ENCODE data around the gene DHX34. TPM values are rescaled to one million over a fixed set of nuclear protein-coding genes. Genes with fewer than 3 reads are reported as not detected.

DHX34 gene
- total RNA-seq, 1 experiment from 2014 or later = 38.2 TPM

DNA sequence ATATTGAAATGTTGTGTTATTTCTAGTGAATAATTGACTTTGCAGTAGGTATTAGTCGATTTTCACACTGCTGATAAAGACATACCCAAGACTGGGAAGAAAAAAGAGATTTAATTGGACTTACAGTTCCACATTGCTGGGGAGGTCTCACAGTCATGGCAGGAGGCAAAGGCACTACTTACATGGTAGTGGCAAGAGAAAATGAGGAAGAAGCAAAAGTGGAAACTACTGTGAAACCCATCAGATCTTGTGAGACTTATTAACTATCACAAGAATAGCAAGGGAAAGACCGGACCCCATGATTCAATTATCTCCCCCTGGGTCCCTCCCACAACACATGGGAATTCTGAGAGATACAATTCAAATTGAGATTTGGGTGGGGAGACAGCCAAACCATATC, 27.1 kb upstream of the DHX34 start:
- no peak for DNase-seq
- no peaks in the 10 kb centered on the region; a peak in 1 of 7 replicates for H3K36me3 Mint-ChIP-seq (ENCODE audit: insufficient read depth in 1 of 3, low read depth in 3 of 3)
- no peak overlapping the region for H4K5ac ChIP-seq (ENCODE audit: insufficient read length, low read depth, low read length)
- H4K20me1 ChIP-seq (ENCODE audit: control insufficient read depth, insufficient read depth, insufficient read length) = no peaks in the 10 kb centered on the region
- no peak overlapping the region for H4K91ac ChIP-seq (ENCODE audit: insufficient read length, low read depth, low read length)
- H3K9me3 ChIP-seq (ENCODE audit: control insufficient read depth, low read depth, low read length) = no peaks in the 10 kb centered on the region
- no peak overlapping the region for H2BK5ac ChIP-seq (ENCODE audit: insufficient read length, low read length)
- H3K23me2 ChIP-seq (ENCODE audit: insufficient read length, low read depth, low read length, poor library complexity, severe bottlenecking) = peaks cover 3% of the 10 kb centered on the region
- H2BK15ac ChIP-seq (ENCODE audit: low read depth, low read length) = no peak overlapping the region
- H3K27me3 Mint-ChIP-seq (ENCODE audit: low read depth) = peaks cover 9% of the 10 kb centered on the region
- TF ChIP-seq CTCF (conservative IDR thresholded peaks at IDR 0.05) = no peak
- H3K56ac ChIP-seq (ENCODE audit: insufficient read length, low read depth, low read length) = no peak overlapping the region
- H3K9me3 Mint-ChIP-seq = no peaks in the 10 kb centered on the region; a peak in 1 of 5 replicates
- no peak overlapping the region for H2BK120ac ChIP-seq (ENCODE audit: low read depth, low read length, poor library complexity, severe bottlenecking)
- no peak overlapping the region for H3K9ac ChIP-seq (ENCODE audit: extremely low read depth, insufficient read length, low read length)
- H3K79me1 ChIP-seq (ENCODE audit: insufficient read depth, low read depth, low read length, poor library complexity, severe bottlenecking) = no peaks in the 10 kb centered on the region
- H3K14ac ChIP-seq (ENCODE audit: insufficient read depth, low read length) = no peak overlapping the region
- H3K27ac Mint-ChIP-seq = no peak overlapping the region
- H3K18ac ChIP-seq (ENCODE audit: insufficient read length, low read depth, low read length) = no peak overlapping the region
- H4K8ac ChIP-seq (replicated peaks; ENCODE audit: insufficient read length, low read depth, low read length) = no peak overlapping the region
- H2AK5ac ChIP-seq (ENCODE audit: insufficient read length, low read length) = no peak overlapping the region
- H3K79me2 ChIP-seq (ENCODE audit: insufficient read depth, low read length) = no peaks in the 10 kb centered on the region
- no peak overlapping the region for H2BK20ac ChIP-seq (ENCODE audit: low read depth, low read length, poor library complexity, severe bottlenecking)
- H3K27me3 ChIP-seq (ENCODE audit: insufficient read depth, low read length) = no peaks in the 10 kb centered on the region
- H3K4ac ChIP-seq (ENCODE audit: low read depth, low read length) = no peak overlapping the region
- H3K4me1 ChIP-seq (ENCODE audit: insufficient read depth, low read length) = no peaks in the 10 kb centered on the region
- no peak overlapping the region for H3T11ph ChIP-seq (ENCODE audit: low read length)
- no peak overlapping the region for H3K4me2 ChIP-seq (ENCODE audit: insufficient read depth, insufficient read length, low read length)
- H2BK12ac ChIP-seq (ENCODE audit: insufficient read length, low read depth, low read length) = no peak overlapping the region
- no peak overlapping the region for H3K4me3 Mint-ChIP-seq
- H3K4me1 Mint-ChIP-seq = peaks cover 0 to 3% of the 10 kb centered on the region in 2 experiments; a peak in 1 of 4 replicates
- WGBS (ENCODE audit: extremely low coverage, insufficient read length, low lambda C conversion rate) = 100% methylated on average over 1 of the region's 2 CpGs
- no peak overlapping the region for H2AFZ ChIP-seq (ENCODE audit: low read length)
- H3K27ac ChIP-seq (ENCODE audit: insufficient read length, low read depth, low read length) = no peak overlapping the region
- no peak overlapping the region for H3K23ac ChIP-seq (ENCODE audit: insufficient read length, low read depth, low read length)
